Measurements from ENCODE around the gene ZSCAN4.

Gene ZSCAN4

DNA sequence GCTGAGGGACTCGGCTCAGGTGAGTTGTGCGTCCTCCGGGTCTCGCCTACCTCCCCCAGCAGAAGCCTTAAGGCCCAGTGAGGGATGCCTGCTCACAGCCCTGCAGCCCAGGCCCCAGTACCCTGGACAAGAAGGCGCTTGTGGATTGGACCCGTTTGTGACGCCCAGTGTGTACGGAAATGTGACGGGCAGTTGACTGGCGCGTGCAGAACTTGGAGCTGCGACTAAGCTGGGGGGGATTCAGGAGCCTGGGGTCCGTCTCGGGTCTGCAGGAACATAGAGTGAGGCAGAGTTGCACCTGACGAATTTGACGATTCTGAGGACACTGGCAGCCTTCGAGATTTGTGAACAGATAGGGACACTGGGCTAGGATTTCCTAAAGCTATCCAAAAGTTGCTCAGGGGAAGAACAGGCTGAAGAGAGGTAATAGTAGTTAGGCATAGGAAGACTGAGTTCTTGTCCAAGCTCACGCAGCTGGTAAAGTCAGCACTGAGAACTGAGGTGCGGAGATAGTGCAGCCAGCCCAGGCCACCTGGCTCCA is 13.6 kb downstream of the ZSCAN4 start:
- no peak for DNase-seq (ENCODE audit: low read depth)

DNA sequence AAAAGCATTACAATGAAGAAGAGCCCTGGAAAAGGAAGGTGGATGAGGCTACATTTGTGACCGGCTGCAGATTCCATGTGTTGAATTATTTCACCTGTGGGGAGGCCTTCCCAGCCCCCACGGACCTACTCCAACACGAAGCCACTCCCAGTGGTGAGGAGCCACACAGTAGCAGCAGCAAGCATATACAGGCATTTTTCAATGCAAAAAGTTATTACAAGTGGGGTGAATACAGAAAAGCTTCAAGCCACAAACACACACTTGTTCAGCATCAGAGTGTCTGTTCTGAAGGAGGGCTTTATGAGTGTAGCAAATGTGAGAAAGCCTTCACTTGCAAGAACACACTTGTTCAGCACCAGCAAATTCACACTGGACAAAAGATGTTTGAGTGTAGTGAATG is 18.0 kb downstream of the ZSCAN4 start:
- DNase-seq (ENCODE audit: low read depth), result no peak

DNA sequence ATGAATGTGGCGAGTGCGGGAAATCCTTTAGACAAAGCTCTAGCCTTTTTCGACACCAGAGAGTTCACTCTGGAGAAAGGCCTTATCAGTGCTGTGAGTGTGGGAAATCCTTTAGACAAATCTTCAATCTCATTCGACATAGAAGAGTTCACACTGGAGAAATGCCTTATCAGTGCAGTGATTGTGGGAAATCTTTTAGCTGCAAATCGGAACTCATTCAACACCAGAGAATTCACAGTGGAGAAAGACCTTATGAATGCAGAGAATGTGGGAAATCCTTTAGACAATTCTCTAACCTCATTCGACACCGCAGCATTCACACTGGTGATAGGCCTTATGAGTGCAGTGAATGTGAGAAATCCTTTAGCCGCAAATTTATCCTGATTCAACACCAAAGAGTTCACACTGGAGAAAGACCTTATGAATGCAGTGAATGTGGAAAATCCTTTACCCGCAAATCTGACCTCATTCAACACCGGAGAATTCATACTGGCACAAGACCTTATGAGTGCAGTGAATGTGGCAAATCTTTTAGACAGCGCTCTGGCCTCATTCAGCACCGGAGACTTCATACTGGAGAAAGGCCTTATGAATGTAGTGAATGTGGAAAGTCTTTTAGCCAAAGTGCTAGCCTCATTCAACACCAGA is 18.8 kb downstream of the ZSCAN4 start:
- DNase-seq (ENCODE audit: low read depth), result no peak

DNA sequence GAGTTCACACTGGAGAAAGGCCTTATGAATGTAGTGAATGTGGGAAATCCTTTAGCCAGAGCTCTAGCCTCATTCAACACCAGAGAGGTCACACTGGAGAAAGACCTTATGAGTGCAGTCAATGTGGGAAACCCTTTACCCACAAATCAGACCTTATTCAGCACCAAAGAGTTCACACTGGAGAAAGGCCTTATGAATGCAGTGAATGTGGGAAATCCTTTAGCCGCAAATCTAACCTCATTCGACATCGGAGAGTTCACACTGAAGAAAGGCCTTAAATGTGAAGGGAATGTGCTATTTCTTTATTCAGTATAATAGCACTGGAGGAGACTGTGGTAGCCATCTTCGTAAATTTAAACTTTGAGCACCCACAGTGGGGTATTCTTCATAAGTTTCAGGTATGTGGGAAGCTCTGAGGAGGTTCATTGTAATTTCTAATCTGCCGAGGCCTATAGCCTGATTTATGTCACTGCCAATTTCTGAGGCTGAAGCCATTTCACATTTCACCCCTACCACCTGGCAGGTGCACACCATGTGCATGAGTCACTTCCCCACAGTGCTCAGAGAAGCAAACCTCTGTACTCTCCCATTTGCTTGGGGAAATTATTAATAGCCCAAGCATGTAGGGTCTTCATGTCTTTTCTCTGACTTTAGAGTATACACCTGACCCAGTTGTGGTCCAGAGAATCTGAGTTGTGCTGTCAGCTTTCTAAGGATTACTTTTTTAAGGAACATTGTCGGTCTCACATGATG is 19.5 kb downstream of the ZSCAN4 start:
- DNase-seq (ENCODE audit: low read depth), result no peak

DNA sequence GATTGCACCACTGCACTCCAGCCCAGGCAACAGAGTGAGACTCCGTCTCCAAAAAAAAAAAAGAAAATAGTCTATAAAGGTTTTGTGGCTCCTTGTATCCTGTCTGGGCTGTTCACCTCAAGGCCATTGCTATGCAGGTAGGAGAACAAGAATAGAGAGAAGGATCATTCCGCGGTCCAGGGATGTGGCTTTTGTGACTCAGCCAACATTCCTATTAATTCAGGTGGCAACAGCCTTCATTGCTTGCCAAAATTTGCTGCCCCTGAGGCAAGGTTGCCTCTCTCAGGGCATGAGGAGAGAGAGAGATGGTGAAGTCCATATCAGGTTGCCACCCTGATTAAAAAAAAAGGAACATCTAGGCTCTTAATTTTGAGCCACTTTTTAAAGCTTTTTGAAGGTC is 21.0 kb downstream of the ZSCAN4 start:
- DNase-seq (ENCODE audit: low read depth), result no peak

DNA sequence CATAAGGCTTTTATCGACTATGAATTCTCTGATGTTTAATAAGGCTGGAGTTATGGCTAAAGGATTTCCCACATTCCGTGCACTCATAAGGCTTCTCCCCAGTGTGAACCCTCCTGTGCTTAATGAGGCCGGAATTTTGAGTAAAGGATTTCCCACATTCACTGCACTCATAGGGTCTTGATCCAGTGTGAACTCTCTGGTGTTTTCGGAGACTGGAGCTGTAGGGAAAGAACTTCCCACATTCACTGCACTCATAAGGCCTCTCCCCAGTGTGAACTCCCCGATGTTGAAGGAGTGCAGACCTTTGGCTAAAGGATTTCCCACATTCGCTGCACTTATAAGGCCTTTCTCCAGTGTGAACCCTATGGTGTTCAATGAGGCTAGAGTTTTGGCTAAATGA is 32.9 kb downstream of the ZSCAN4 start:
- DNase-seq (ENCODE audit: low read depth), result no peak

DNA sequence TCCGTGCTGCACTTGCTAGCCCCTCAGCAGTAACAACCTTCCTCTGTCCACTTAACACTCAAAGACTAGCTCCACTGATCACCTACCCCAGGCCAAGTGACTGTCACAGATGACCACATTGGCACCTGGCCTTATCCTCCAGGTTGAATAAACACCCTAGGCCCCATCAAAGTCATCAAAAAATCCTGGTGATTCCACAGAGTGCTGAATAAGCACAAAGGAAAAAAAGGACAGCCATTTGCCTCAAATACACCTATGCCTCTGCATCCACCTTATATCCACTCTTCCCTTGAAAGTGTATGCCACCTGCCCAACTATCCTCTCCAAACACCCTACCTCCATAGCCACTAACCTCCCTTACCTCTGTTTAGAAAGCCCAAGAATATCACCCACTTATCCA is 37.6 kb downstream of the ZSCAN4 start:
- DNase-seq (ENCODE audit: low read depth), result no peak

DNA sequence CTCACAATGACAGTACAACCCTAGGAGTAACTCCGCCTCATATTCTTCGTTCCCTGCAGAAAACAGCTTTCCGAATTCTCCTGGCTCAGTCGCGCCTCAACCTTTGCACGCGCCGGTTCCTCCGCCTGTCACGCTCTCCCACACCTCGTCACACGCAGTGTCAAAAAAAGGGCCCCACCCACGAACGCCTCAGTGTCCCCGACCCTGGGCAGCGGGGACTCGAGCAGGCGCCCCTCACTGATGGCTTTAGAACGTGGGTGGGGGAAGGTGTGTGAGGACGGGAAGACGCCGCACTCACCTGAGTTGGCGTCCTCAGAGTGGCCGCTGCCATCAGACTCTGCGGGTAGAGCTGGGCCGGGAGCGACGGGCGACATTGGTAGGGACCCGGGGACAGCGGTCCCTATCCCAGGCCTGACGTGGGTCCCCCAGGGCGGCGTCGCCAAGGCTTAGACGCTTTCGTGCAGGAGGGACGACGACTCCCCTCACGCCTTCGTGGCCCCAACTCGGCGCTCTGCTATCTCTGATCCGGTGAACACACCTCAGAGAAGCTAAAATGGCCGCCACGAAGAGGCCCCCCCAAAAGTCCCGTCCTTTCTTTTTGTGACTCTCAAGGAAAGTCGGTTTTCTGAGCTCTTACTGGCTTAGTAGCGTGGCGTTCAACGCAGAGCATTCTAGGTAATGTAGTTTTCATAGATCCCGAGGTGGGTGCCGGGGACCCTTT is 40.1 kb downstream of the ZSCAN4 start, which contains the start of gene ZNF154:
ZNF154 (minus strand) TSS at position 564 of the 721 bp plus-strand sequence; CDS start at position 331, 233 bp downstream.
- no peak for DNase-seq (ENCODE audit: low read depth)

DNA sequence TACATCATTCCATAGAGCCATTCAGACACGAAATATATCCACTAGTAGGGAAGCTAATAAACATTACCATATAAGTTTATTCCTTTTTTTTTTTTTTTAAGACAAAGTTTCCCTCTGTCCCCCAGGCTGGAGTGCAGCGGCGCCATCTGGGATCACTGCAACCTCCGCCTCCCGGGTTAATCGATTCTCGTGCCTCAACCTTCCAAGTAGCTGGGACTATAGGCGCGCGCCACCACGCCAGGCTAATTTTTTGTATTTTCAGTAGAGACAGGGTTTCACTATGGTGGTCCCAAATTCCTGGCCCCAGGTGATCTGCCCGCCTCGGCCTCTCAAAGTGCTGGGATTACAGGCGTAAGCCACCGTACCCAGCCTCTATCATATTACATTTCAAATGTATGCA is 40.9 kb downstream of the ZSCAN4 start:
- no peak for DNase-seq (ENCODE audit: low read depth)

DNA sequence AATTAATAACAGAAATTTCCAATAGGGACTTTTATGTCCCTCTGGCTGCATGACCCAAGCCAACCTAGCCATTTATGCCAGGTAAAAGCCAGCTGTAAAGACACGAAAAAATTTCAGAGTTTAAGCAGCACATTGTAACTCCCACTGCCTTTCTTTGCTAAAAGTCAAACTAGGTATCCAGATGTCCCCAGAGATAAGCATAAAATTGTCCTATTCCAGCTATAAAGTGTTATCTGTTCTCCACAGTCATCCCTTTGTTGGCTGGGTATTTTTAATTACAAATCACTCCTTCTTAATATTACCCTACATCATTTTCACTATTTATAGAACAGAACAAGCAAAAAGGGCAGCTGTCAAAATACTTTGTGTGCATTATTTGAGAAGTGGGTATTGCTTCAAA is 43.5 kb downstream of the ZSCAN4 start:
- DNase-seq (ENCODE audit: low read depth), result no peak

DNA sequence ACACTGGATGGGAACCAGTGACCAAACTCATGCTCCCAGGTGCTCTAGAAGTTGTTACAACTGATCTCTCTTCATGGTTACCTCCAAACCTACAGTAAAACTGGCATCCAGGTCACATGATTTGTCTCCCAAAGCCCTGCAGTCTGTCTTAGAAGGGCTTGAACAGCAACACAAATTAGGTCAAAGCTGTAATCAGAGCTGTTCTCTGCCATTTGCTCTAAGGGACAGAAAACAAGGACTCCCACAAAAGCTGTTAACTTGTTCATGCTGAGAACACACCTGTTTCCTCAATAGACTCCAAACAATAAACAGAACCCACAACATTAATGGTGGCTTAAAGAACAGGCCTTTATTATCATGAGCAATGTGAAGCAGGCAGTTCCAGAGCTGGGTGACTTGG is 50.7 kb downstream of the ZSCAN4 start:
- no peak for DNase-seq (ENCODE audit: low read depth)

DNA sequence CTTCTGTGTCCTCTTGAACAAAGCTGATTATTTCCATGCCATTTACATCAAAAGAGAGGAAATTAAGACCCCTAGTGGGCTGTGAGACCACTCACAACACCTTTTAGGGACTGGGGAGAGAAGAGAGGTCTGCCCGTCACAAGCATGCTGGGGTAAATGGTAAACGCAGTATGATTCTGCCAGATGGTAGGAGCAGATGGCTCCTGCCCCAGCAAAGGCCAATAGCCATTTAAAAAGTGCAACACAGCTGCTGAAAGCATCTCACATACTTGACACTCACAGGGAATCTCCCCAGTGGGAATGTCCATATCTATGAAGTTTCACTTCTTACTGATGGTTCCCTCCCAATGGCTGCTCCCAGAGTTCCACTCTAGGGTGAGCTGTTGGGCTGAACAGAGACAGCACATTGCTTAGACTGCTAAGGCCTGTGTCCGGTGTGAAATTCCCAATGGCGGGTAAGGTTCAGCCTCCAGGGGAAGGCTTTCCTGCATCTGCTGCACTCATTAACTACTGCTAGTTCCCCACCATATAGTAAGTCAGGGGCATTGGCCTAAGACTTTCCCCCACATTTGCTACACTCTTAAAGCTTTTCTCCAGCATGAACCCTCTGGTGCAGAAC is 51.3 kb downstream of the ZSCAN4 start:
- DNase-seq (ENCODE audit: low read depth), result no peak

DNA sequence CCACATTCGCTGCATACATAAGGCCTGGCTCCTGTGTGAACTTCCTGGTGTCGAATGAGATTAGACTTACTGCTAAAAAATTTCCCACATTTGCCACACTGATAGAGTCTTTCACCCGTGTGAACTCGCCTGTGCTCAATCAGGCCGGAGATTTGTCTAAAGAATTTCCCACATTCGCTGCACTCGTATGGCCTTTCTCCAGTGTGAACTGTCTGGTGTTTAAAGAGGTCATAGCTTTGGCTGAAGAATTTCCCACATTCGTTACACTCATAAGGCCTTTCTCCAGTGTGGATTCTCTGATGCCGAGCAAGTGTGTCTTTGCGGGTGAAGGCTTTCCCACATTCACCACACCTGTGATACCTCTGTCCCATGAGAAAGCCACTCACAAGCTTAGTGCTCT is 52.1 kb downstream of the ZSCAN4 start:
- no peak for DNase-seq (ENCODE audit: low read depth)

Measured in stimulated activated CD4-positive, alpha-beta T cell treated with anti-CD3 and anti-CD28 coated beads, Interleukin-2, amount 100 ng/mL, for 4 hours (primary cell).